Measurements from ENCODE around the gene TBC1D28. TPM values are rescaled to one million over a fixed set of nuclear protein-coding genes. Genes with fewer than 3 reads are reported as not detected.
"Not testable (repeated sequence)": the region's sequence is repeated elsewhere in the genome, so short reads cannot be mapped to it uniquely, and the experiment has no call there.

Gene TBC1D28
- total RNA-seq, 4 donors from 2014 or later = not detected

GRCh38 chr17:18626152-18626870 lies 17.9 kb downstream of the TBC1D28 start:
- in situ Hi-C loops (cut with MboI; ENCODE audit: low pct_ligation_motif_present in 1 of 4, low pct_unique_long_range_greater_than_20kb in 1 of 4, low sequenced_read_pairs in 3 of 4) = no loop called here
- intact Hi-C loops (cut with DNase I; ENCODE audit: low total_unique reads) = no loop called here
- Histone ChIP-seq H3K4me3 (peak overlapping the region in 1 of 4 donors; percentile 10), H3K9me3 (no peaks in the 10 kb centered on the region), H3K4me1 (peaks cover 0 to 5% (median 0%) of the 10 kb centered on the region in 4 donors), H3K27me3 (no peaks in the 10 kb centered on the region), H3K27ac (no peak overlapping the region), H3K36me3 (no peaks in the 10 kb centered on the region)
- 59 to 79% methylated on average over 5 to 12 of the region's 12 CpGs for WGBS, 2 donors (ENCODE audit: low coverage in 1 of 2)
- DNase-seq = no peak
- TF ChIP-seq EP300 (IDR thresholded peaks at IDR 0.05; ENCODE audit: low read depth) (no peak), POLR2A (IDR thresholded peaks at IDR 0.05) (no peak), POLR2AphosphoS5 (IDR thresholded peaks at IDR 0.05) (no peak), CTCF (IDR thresholded peaks at IDR 0.05) (no peak)

- Histone ChIP-seq H3K4me3 (peak overlapping the region in 3 of 4 donors; percentile 18 to 53 (median 24)), H3K27ac (peak overlapping the region in 3 of 4 donors; percentile 34 to 81 (median 66))
These were observed 18.6 kb downstream of the TBC1D28 start for GRCh38 chr17:18625509-18626104.

GRCh38 chr17:18624862-18625501 lies 19.2 kb downstream of the TBC1D28 start:
- peak overlapping the region in 3 of 4 donors; percentile 34 to 81 (median 66) for H3K27ac ChIP-seq
- peak overlapping the region in 3 of 4 donors; percentile 18 to 53 (median 24) for H3K4me3 ChIP-seq

More at GRCh38 chr17:18625509-18626104, 18.6 kb downstream of the TBC1D28 start:
- intact Hi-C loops (cut with DNase I; ENCODE audit: low total_unique reads); H3K9me3 ChIP-seq; in situ Hi-C loops (cut with MboI; ENCODE audit: low pct_ligation_motif_present in 1 of 4, low pct_unique_long_range_greater_than_20kb in 1 of 4, low sequenced_read_pairs in 3 of 4); H3K36me3 ChIP-seq; H3K27me3 ChIP-seq; H3K4me1 ChIP-seq: not testable (repeated sequence)
- 0 to 9% methylated on average over 2 to 8 of the region's 22 CpGs for WGBS, 2 donors (ENCODE audit: low coverage in 1 of 2)
- peak; percentile 93 for DNase-seq
- TF ChIP-seq POLR2A (IDR thresholded peaks at IDR 0.05) (peak; percentile 72), CTCF (IDR thresholded peaks at IDR 0.05) (peak; percentile 93 to 100 (median 100)), POLR2AphosphoS5 (IDR thresholded peaks at IDR 0.05) (peak in 1 of 3 donors; percentile 79)

GRCh38 chr17:18617613-18618012 lies 26.6 kb downstream of the TBC1D28 start:
- H3K4me3 ChIP-seq; in situ Hi-C loops (cut with MboI; ENCODE audit: low pct_ligation_motif_present in 1 of 4, low pct_unique_long_range_greater_than_20kb in 1 of 4, low sequenced_read_pairs in 3 of 4); H3K27ac ChIP-seq; H3K27me3 ChIP-seq; H3K9me3 ChIP-seq; H3K4me1 ChIP-seq; H3K36me3 ChIP-seq; intact Hi-C loops (cut with DNase I; ENCODE audit: low total_unique reads); DNase-seq: not testable (repeated sequence)
- 55% methylated on average over 1 of the region's 2 CpGs; no CpG with 5 or more reads in 1 of the 2 donors for WGBS, 2 donors (ENCODE audit: low coverage in 1 of 2)

More at GRCh38 chr17:18624862-18625501, 19.2 kb downstream of the TBC1D28 start:
- intact Hi-C loops (cut with DNase I; ENCODE audit: low total_unique reads); H3K4me1 ChIP-seq; in situ Hi-C loops (cut with MboI; ENCODE audit: low pct_ligation_motif_present in 1 of 4, low pct_unique_long_range_greater_than_20kb in 1 of 4, low sequenced_read_pairs in 3 of 4); H3K36me3 ChIP-seq; DNase-seq; H3K27me3 ChIP-seq; H3K9me3 ChIP-seq: not testable (repeated sequence)
- 40 to 57% methylated on average over 1 to 17 of the region's 35 CpGs for WGBS, 2 donors (ENCODE audit: low coverage in 1 of 2)

GRCh38 chr17:18613016-18613415 lies 31.2 kb downstream of the TBC1D28 start:
- H3K27me3 ChIP-seq; H3K36me3 ChIP-seq; intact Hi-C loops (cut with DNase I; ENCODE audit: low total_unique reads); in situ Hi-C loops (cut with MboI; ENCODE audit: low pct_ligation_motif_present in 1 of 4, low pct_unique_long_range_greater_than_20kb in 1 of 4, low sequenced_read_pairs in 3 of 4); H3K4me1 ChIP-seq; DNase-seq; H3K27ac ChIP-seq; H3K4me3 ChIP-seq; H3K9me3 ChIP-seq: not testable (repeated sequence)

- in situ Hi-C loops (cut with MboI; ENCODE audit: low pct_ligation_motif_present in 1 of 4, low pct_unique_long_range_greater_than_20kb in 1 of 4, low sequenced_read_pairs in 3 of 4); H3K9me3 ChIP-seq; H3K27ac ChIP-seq; H3K4me1 ChIP-seq; H3K27me3 ChIP-seq; H3K36me3 ChIP-seq; DNase-seq; H3K4me3 ChIP-seq; intact Hi-C loops (cut with DNase I; ENCODE audit: low total_unique reads): not testable (repeated sequence)
- 80% methylated on average over 2 of the region's 2 CpGs; no CpG with 5 or more reads in 1 of the 2 donors for WGBS, 2 donors (ENCODE audit: low coverage in 1 of 2)
These were observed 51.1 kb downstream of the TBC1D28 start for GRCh38 chr17:18593138-18593537.
